Activated gamma-delta T cell treated with Interleukin-2 at 50 U/mL for 16 hours (primary cell): ENCODE data around the gene IL22RA1.

Experiments
- DNase-seq: peaks from one replicate; pipeline ENCODE4 v3.0.0-alpha.2; 2020

IL22RA1 gene

GRCh38 chr1:24165500-24165899, 22.6 kb upstream of the IL22RA1 start:
- DNase-seq = no peak

GRCh38 chr1:24164004-24164403, 21.1 kb upstream of the IL22RA1 start:
- no peak for DNase-seq

GRCh38 chr1:24162201-24162600, 19.3 kb upstream of the IL22RA1 start:
- DNase-seq = no peak

- no peak for DNase-seq
These were observed 18.3 kb upstream of the IL22RA1 start for GRCh38 chr1:24161270-24161669.

- no peak for DNase-seq
These were observed 16.4 kb upstream of the IL22RA1 start for GRCh38 chr1:24159366-24159765.

GRCh38 chr1:24157918-24158481, 15.1 kb upstream of the IL22RA1 start:
- DNase-seq = no peak

- no peak for DNase-seq
These were observed 13.8 kb upstream of the IL22RA1 start for GRCh38 chr1:24156542-24157260.

GRCh38 chr1:24155011-24155782, 12.3 kb upstream of the IL22RA1 start:
- no peak for DNase-seq

GRCh38 chr1:24154215-24154614, 11.3 kb upstream of the IL22RA1 start:
- no peak for DNase-seq

- DNase-seq = no peak
These were observed 9.9 kb upstream of the IL22RA1 start for GRCh38 chr1:24152631-24153494.

- DNase-seq = no peak
These were observed 8.2 kb upstream of the IL22RA1 start for GRCh38 chr1:24151175-24151533.

- DNase-seq = peak; percentile 88
These were observed 7.6 kb upstream of the IL22RA1 start for GRCh38 chr1:24150234-24151174.

GRCh38 chr1:24149866-24150233, 6.9 kb upstream of the IL22RA1 start:
- no peak for DNase-seq

- DNase-seq = no peak
These were observed 4.9 kb upstream of the IL22RA1 start for GRCh38 chr1:24147816-24148215.

- DNase-seq = no peak
These were observed 4.3 kb upstream of the IL22RA1 start for GRCh38 chr1:24147194-24147593.

GRCh38 chr1:24141311-24141997, 1.5 kb downstream of the IL22RA1 start:
- no peak for DNase-seq

- DNase-seq = no peak
These were observed 2.2 kb downstream of the IL22RA1 start for GRCh38 chr1:24140741-24141181.

GRCh38 chr1:24139841-24140425, 3.0 kb downstream of the IL22RA1 start:
- DNase-seq = no peak

GRCh38 chr1:24139222-24139489, 3.8 kb downstream of the IL22RA1 start:
- no peak for DNase-seq

GRCh38 chr1:24138476-24139221, 4.3 kb downstream of the IL22RA1 start:
- no peak for DNase-seq
